DOHH2 (cell line): ENCODE results near the gene DENND1B.

Source experiments
- CTCF ChIP-seq: fragments of 200-600 bp; sonication (generic); IDR thresholded peaks from one replicate; pipeline ENCODE4 v1.5.1; 2014; ENCODE audit warnings: antibody characterized with exemption, mild to moderate bottlenecking, low read depth, low read length; ENCODE audit not compliant: poor library complexity, severe bottlenecking
- EZH2phosphoT487 ChIP-seq: fragments of 200-600 bp; sonication (generic); IDR thresholded peaks from 2 replicates; pipeline ENCODE4 v1.6.1; 2017; ENCODE audit warnings: borderline replicate concordance, mild to moderate bottlenecking, antibody characterized with exemption, low read length, moderate library complexity, mixed read lengths

- TF ChIP-seq CTCF (no peak), EZH2phosphoT487 (no peak)
Measured at GRCh38 chr1:197685785-197686184, 89.5 kb downstream of the DENND1B start.
